ENCODE data around the gene PURA.
A peak's percentile ranks its signal among the peaks of the same experiment; 100 is the strongest.

PURA gene

DNA sequence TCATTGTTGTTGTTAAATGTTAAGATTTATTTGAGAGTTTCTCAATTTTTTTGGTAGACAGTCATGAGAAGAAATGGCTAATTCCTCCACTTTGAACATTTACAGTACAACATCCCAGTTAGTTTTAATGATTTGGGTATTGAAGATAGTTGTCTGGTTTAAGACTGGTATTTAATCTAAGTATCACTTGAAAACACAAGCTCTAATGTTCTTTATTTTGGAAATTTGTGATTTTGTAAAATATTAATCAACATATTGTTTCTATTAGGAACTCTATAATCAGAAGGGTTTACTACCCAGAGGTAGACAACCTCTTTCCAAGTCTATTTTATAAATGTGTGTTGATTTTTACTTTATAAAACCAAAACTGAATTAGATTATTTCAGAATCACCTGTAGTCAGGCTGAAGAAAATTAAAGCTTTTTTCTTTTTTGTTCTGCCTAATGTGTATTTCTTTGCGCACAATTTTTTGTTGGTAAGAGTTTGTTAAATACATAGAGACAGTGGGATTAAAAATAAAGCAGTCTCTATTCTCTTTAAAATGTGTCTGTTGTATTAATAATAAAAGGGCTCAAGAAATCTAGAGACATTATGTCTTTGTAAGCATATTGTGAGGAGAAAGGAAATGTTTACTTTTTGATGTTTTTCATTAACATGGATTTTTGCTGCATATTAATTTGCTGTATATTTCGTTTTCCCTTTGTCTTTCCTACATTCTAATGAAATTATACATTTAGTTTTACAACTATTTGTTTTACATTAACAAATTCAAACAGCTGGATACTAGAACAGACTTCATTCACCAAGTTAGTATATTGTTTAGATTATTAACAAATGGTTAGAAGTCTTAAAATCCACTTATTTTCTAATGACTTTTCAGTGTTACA is 3.9 kb upstream of the PURA start:
- DNase-seq, result no peak

DNA sequence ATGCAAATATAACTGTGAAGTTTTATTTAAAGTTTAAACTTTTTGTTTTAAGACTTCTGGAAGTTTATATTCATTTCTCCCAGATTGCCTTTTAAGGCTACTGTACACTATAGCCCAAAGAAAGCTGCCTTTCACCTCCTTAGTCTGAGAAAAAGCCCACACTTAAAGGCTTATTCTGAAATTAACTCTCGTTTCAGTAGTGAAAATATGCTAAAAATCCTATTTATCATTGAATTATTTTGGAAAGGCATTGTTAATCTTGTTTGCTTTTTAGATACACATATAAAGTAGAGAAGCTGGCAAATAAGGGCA is 3.3 kb upstream of the PURA start:
- no peak for DNase-seq

DNA sequence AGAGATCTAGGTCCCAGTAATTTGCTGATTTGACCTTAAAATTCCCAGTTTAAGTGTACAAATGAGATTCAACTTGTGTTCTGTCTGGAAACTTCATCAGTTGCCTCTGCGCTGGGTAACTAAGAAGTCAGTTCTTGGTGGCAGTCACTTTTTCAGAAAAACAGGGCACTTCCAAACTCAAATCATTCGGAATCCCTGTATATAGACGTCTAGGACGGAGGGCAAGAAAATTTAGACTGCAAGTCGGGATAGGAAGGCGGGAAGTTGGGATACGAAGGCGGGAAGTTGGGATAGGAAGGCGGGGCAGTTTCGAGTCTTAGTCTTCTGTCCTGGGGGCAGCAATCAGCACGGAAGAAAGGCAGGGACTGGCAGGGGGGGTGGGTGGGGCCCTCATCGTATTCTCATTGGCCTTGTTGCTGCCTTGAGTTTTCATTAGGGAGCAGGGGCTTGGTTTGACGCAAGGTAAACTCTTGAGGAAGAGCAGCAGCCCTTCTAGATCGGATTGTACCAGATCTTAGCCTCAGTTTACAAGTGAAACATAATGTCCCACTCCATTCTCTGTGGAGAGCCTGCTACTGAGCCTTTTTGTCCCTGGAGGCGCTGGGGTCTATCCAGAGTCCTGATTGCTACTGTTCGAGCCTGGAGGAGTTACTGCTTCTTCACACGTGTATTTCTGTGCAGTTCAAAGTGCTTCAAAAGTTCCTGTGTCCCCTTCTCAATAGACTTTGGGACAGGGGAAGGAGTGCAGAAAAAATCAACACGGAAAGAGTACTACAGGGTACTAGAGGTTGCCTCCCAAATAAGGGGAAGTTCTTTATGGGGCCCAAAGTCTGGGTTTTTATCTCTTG is 2.7 kb upstream of the PURA start:
- DNase-seq, result peak; percentile 14

DNA sequence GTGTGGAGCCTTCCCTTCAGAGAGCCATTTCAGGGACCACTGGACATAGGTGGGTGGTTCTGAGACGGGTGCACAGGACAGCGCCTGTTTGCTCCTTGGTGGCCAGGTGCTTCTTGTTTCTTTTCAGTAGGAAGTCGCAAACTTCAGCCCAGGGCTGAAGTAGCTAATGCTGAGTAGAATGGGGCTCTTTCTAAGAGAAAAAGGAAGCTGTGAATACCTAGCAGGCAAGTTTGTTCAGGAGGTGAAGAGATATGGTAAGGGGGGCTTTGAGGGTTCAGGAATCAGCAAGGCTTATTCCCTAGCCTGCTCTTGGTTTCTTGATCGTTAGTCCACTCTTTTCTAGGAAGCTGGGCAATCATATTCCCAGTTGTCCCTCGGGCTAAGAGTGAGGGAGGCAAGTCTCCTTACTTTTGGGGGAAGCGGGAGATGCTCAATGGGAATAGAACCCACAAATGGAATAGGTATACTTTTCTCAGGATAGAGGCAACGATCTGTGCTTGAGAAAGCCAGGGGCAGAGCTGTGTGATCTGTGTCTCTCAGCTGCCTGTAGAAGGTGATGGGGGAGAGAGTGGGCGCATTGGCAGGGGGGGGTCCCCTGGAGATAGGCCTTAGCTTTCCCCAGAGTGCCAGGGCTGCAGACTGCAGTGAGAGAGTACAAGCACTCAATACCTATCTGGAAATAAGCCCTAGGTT is 1.9 kb upstream of the PURA start:
- DNase-seq, result no peak

DNA sequence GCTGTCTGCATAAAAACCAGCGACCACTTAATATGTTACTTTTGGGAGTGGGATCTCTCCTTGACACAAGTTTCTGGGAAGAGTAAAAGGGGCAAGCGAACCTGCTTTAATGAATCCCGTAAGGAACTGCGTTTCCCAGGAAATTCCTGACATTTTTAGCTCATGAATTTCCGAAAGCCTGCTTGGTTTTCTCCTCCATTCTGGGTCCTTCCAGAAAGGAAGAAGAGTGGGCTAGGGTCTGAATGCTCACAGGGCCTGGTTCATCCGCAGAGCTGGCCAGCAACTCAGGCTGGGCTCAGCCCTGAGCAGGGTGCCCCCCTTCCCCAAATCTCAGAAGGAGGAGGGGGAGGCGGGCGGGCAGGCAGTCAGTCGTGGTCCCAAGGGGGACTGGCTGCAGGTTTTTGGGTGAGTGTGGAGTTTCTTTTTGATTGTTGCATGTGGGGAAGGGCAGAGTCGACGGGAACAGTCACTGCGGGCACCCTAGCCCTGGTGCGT is 1.2 kb upstream of the PURA start:
- no peak for DNase-seq

DNA sequence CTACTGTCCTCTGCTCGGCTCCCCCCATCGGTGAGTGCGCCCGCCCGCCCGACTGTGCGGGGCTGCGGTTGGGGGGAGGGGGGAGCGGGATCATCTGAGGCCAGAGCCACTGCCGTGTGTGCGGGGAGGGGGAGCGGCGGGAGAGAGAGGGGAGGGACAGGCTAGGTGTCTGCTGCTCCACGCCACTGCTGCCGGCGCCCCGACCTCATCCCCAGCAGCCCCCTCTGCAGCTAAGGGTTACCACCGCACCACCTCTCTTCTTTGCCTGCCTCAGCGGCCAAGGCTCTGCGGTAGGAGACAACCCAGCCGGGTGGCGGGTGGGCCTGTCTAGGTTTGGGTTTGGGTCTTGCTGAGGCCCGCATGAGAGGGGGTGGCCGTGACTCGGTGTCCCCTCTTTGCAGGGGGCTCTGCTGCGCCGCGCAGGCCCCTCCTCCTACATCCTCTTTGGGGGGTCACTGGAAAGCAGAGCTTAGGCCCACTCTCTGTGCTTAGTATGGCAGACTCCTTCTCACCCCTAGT is 670 bp upstream of the PURA start:
- DNase-seq, result peak; percentile 34

DNA sequence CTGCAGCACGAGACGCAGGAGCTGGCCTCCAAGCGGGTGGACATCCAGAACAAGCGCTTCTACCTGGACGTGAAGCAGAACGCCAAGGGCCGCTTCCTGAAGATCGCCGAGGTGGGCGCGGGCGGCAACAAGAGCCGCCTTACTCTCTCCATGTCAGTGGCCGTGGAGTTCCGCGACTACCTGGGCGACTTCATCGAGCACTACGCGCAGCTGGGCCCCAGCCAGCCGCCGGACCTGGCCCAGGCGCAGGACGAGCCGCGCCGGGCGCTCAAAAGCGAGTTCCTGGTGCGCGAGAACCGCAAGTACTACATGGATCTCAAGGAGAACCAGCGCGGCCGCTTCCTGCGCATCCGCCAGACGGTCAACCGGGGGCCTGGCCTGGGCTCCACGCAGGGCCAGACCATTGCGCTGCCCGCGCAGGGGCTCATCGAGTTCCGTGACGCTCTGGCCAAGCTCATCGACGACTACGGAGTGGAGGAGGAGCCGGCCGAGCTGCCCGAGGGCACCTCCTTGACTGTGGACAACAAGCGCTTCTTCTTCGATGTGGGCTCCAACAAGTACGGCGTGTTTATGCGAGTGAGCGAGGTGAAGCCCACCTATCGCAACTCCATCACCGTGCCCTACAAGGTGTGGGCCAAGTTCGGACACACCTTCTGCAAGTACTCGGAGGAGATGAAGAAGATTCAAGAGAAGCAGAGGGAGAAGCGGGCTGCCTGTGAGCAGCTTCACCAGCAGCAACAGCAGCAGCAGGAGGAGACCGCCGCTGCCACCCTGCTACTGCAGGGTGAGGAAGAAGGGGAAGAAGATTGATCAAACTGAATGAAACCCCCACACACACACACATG is 654 bp downstream of the PURA start:
- DNase-seq, result peak; percentile 78

DNA sequence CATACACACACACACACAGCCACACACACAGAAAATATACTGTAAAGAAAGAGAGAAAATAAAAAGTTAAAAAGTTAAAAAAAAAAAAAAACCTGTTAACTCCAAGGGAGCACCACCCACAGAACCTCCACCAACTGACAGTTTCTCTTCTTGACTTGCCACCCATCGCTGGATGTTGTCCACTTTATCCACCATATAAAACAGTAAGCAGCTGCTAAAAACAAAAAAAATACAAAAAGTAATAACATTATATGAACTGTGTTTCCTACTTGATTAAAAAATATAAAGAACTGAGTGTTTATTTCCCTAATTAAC is 1.2 kb downstream of the PURA start:
- DNase-seq, result no peak

DNA sequence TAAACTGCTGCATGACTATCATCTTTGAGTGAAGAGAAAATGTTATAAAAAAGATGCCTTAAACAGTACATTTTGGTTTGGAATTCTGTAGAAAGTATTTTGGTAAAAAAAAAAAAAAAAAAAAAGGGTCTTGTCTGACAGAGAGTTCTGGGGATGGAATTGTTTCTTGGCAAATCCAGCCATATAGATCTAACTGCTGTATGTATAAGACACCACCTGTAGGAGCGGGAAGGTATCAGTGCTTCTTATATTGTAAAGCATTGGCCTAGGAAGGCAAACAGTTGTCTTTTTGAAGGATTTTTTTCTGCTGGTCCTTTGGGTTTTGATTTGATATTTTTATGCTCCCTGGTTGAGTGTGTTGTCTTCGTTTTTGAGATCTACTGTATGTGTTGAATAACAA is 2.8 kb downstream of the PURA start:
- DNase-seq, result peak; percentile 15

DNA sequence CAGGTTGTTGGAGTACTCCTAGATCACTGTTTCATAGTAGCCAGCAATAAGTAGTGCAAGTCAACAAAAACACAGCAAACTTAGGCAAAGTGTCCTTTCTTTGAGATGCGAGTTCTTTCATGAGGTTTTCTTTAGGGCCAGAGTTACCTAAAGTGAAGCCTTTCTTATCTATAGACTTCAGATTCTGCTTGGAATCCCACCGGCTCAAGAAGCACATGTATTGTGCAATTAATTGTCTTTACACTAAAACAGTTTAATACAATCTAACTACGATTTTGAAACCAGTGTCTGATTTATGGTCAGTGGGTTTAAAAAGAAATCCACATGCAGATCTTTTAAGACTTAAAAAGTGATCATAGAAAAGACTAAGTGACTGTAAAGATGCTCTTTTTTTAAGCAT is 3.6 kb downstream of the PURA start:
- no peak for DNase-seq

DNA sequence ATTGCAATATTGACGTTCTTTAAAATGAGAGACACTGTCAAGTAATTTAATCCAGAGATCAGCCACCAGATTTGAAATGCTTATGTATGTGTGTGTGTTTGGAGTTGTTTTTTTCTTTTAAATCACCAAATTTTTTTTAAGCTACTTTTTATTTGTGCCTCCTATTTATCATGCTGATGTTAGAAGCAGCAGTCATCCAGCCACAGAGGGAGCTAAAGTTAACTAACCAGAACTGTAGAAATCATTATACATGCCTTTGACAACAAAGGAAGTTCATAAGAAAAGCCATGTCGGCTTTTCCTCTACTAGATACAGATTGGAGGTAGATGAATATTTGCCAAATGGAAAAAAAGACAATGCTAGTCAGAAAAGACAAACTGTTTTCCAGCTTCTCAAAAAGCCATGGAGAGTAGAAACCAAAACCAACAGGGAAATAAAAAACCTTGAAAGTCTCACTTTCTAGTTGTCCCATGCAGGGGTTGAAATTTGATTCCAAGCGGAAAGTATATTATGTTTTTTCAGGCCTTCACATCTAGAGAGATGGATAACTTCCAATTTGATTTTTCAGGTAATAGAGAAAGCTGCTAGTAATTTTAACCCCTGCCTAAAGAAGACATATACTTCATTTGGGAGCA is 4.5 kb downstream of the PURA start:
- no peak for DNase-seq

DNA sequence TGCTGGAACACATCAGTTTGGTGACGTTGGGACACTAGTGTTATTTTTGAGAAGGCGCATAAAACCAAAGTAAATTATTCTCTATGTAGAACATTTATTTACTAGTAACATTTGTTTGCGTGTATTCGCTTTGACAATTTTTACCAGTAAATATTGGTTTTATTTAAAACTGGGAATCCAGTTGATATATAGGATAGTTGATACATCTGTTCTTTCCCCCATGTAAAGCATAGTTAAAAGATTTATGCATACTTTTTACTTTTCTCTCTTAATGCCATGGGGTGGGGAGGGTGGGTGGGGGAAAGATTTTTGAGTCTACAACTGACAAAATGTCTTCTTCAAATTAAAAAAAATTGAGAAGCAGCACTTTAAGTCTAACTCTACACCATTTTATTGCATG is 11.7 kb downstream of the PURA start, which contains the start of gene IGIP:
Gene IGIP, plus strand, starts transcription at position 301 of the 400 bp plus-strand sequence. CDS start 2,540 bp downstream, outside the sequence.
- DNase-seq, result no peak

DNA sequence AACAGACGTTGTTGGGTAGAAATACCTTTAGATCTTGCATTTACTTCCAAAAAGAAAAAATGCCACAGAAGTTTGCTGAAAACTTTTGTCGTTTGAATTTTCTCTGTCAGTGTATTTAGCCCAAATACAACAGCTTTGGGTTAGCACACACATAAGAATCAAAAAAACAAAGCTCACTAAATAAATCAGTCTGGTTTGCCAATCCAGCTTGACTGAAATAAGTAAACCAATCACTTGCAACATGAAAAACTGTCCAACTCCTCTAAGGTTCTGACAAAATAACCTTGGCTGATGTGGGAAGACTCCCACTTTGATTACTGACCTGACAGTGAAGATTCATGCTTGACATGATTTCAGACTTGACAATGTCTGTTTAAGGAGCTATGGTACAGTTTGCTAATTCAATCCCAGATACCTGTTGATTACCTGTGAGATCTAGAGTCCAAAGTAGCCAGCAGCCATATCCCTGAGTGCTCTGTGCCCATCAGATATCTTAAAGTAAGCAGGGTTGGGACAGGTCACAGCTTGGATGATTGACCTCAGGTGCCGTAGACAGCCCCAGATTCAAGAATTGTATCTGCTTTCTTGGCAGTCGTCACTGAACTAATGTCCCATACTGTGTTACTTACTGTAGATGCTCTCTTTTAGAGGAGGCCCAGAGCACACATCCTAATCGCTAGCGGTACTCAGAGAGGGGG is 12.6 kb downstream of the PURA start:
- DNase-seq, result no peak

DNA sequence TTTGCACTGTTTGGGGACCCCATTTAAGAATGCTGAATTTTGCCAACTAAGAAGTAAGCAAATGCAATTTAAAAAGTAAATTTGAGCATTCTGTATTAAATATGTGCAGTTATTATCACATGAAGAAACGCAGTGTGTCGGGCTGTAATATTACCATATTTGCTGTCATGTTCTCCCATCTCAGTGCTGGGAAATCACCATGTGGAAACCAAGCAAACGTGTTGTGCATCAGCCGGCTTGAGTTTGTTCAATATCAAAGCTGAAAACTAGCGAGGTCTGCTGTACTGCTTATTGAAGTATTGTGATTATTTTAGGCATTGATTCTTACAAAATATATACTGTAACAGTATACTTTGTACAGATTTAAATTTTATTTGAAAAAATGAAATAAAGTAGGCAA is 14.5 kb downstream of the PURA start:
- DNase-seq, result no peak

DNA sequence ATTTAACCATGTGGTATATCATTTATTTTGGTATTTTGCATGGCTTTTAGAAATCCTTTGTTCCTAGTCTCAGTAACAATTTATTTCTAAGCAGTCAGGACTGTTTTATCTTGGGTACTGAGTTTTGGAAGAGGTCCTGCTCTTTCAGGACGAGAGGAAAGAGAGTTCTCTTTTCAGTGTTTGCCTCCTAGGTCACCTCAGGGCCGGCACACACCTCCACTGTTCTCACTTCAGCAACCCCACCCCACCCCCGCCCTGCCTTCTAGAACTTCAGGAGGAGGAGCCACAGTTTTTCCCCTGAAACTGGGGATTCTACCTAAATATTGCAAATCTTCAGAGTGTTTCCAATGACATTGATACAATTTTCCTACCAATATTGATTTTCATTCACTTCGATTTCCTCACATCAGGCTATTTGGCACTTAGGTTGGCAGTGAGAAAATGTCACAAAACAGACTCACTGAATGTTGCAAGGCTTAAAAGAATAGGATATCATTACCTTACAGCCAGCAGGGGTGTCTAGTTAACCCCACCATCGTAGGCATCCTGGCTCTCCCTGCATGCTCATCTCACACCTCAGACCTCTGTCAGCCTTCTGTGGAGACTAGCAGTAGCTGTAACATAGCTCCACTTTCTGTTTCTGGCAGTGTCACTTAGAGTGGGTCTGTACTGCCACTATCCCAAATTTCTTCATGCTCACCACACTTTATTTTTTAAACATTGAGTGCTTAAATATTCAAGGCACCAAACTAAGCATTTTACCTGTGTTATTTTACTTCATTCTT is 17.2 kb downstream of the PURA start:
- DNase-seq, result no peak

DNA sequence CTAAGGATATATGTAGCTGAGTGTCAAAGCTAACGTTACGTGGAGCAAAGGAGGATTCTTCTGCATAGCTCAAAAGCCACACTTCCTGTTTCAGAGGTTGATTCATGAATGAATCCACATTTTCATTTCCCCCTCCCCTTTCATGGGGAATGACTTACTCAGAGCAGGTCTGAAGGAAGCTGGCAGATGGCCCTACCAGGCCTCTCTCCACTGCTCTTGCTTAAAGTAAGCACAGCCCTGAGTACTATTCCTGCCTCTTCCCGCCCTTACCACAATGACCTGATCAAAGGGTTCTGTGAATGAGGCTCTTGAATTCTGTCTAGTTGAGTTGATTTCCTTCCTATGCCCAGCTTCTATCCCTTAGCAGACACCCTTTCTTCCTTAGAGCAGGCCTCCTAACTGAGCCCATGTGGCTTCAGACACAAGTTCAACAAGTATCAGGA is 18.1 kb downstream of the PURA start:
- no peak for DNase-seq

DNA sequence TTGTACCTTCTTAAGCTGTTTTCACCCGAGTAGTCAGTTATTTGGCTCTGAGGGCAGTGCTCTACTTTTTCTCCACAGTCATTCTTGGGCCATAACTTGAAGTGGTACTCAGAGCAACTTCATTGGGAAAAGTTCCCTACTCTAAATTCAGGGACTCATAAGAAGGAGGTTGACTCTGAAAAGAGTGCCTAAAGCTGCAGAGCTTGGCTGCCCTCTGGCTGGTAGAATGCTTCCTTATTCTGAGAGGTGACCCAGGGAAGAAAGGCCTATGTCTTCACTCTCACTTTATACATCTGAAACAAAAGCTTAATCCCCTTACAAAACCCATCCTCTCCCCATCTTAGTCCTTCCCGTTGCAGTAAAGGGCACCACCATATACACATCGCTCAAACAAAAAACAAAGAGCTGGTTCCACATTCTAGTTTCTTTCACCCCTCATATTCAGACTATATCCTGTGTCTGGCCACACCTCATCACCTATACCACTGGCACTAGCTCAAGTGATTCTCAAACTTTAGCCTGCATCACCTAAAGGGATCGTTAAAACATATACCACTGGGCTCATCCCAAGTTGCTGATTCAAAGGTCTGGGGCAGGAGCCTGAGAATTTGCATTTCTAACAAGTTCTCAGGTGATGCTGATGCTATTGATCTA is 19.7 kb downstream of the PURA start:
- DNase-seq, result no peak

DNA sequence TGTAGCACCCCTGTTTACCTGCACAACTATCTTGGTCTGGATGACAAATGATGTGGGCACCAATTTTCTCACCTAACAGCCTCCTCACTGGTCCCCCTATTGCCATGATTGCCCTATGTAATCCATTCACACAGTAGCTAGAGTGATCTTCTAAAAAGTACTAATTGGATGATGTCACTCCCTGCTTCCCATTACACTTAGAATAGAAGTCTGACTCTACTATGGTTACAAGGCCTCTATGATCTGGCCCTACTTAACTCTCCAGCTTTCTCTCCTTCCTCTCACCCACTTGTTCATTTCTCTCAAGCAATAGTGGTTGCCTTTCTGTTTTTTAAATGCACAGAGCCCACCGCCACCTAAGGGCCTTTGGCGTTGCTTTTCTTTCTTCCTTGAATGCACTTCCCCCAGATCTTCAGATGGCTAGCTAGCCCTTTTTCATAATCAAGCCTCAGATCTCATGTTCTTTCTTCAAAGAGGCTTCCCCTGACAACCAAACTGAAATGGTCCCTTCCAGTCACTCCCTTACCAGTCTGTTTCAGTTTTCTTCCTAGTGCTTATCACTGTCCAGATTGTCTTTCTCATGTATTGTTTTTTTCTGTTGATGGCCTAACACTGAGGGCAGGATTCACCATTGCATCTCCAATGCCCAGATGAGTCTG is 20.5 kb downstream of the PURA start:
- DNase-seq, result no peak

DNA sequence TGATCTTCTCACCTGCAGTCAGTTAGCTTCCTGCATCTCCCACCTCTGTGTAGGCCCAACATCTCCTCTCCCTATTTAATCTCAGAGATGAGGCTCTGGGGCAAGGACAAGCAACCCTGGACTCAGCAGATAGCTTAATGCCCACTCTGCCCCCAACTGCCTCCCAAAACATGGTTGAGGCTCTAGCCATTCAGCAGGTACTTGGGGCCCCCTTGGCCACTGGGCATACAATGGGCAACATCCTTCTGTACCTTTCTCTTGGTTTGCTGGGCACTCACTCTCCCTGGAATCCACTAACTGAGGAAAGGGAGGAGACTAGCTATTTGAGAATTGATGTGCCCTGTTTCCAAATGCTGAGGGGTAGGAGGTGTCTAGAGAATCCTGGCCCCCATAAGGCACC is 21.2 kb downstream of the PURA start:
- no peak for DNase-seq

Measured in NCI-H69 (cell line).